Subcutaneous adipose tissue (tissue), 4 donors: Measurements from ENCODE around the gene MAGI2. TPM values are rescaled to one million over a fixed set of nuclear protein-coding genes. Genes with fewer than 3 reads are reported as not detected.

Experiments used
- CTCF ChIP-seq: fragments of 450-650 bp; IDR thresholded peaks from one replicate; pipeline ENCODE4 v1.5.1; 2016; ENCODE audit warnings: low read depth, mild to moderate bottlenecking, control low read depth, antibody characterized with exemption, moderate library complexity
- total RNA-seq, 4 donors: library from RNA; depleted of rRNA; stranded (reverse); fragments of >200 nt; gene quantifications; one replicate each; pipeline ENCODE4 v1.1.0, GENCODE V29; 2016

Gene MAGI2
- total RNA-seq, 4 donors from 2014 or later = 13.7 to 22.9 (median 17.7) TPM

- TF ChIP-seq CTCF = no peak
Observed at GRCh38 chr7:79381921-79382320, 71.5 kb downstream of the MAGI2 start.

- TF ChIP-seq CTCF = no peak
Observed at GRCh38 chr7:79377097-79377496, 76.4 kb downstream of the MAGI2 start.

GRCh38 chr7:79376299-79377025 lies 77.0 kb downstream of the MAGI2 start:
- TF ChIP-seq CTCF = no peak

GRCh38 chr7:79361214-79361613 lies 92.3 kb downstream of the MAGI2 start:
- no peak for TF ChIP-seq CTCF

- no peak for TF ChIP-seq CTCF
Observed at GRCh38 chr7:79359827-79360226, 93.6 kb downstream of the MAGI2 start.

GRCh38 chr7:79357101-79357500 lies 96.4 kb downstream of the MAGI2 start:
- TF ChIP-seq CTCF = no peak

- TF ChIP-seq CTCF = no peak
Observed at GRCh38 chr7:79353720-79354468, 99.6 kb downstream of the MAGI2 start.
